KOPT-K1 (cell line): ENCODE data around the gene PRPF8.
"Not testable (repeated sequence)": the region's sequence is repeated elsewhere in the genome, so short reads cannot be mapped to it uniquely, and the experiment has no call there.

Experiments
- H3K27ac ChIP-seq: fragments of 200-600 bp; sonication (generic); 2 replicates; pipeline ENCODE4 v1.5.1; 2016; ENCODE audit warnings: antibody characterized with exemption, mild to moderate bottlenecking, low read depth, low read length; ENCODE audit not compliant: poor library complexity, severe bottlenecking
- H3K36me3 ChIP-seq: fragments of 200-600 bp; sonication (generic); 2 replicates; pipeline ENCODE4 v1.5.1; 2017; ENCODE audit warnings: antibody characterized with exemption, mild to moderate bottlenecking, low read length, moderate library complexity; ENCODE audit not compliant: insufficient read depth
- H3K9me3 ChIP-seq: fragments of 200-600 bp; sonication (generic); 2 replicates; pipeline ENCODE4 v1.5.1; 2017; ENCODE audit warnings: antibody characterized with exemption, low read length, mild to moderate bottlenecking; ENCODE audit not compliant: insufficient read depth, poor library complexity, severe bottlenecking

Gene PRPF8

GRCh38 chr17:1724351-1724868, 39.7 kb upstream of the PRPF8 start, which contains the start of gene WDR81:
Gene WDR81 (plus strand): TSS chr17:1724704. CDS start chr17:1724960, 256 bp downstream.
- Histone ChIP-seq H3K9me3 (no peaks in the 10 kb centered on the region), H3K27ac (peak within 1 kb of the TSS; percentile 82), H3K36me3 (peaks cover 21% of the 10 kb centered on the region; the same call in 1 of the 2 replicates)

- not testable (repeated sequence) for H3K9me3 ChIP-seq, H3K36me3 ChIP-seq
- peak overlapping the region; percentile 66 for H3K27ac ChIP-seq
Measured at GRCh38 chr17:1722022-1722421, 37.4 kb upstream of the PRPF8 start.

GRCh38 chr17:1720856-1721386, 36.3 kb upstream of the PRPF8 start:
- Histone ChIP-seq H3K36me3 (no peaks in the 10 kb centered on the region), H3K9me3 (no peaks in the 10 kb centered on the region), H3K27ac (no peak overlapping the region)

- no peaks in the 10 kb centered on the region for H3K36me3 ChIP-seq
- H3K9me3 ChIP-seq, result no peaks in the 10 kb centered on the region
- H3K27ac ChIP-seq, result peak overlapping the region; percentile 97
Measured at GRCh38 chr17:1718362-1719165, 33.9 kb upstream of the PRPF8 start.

DNA sequence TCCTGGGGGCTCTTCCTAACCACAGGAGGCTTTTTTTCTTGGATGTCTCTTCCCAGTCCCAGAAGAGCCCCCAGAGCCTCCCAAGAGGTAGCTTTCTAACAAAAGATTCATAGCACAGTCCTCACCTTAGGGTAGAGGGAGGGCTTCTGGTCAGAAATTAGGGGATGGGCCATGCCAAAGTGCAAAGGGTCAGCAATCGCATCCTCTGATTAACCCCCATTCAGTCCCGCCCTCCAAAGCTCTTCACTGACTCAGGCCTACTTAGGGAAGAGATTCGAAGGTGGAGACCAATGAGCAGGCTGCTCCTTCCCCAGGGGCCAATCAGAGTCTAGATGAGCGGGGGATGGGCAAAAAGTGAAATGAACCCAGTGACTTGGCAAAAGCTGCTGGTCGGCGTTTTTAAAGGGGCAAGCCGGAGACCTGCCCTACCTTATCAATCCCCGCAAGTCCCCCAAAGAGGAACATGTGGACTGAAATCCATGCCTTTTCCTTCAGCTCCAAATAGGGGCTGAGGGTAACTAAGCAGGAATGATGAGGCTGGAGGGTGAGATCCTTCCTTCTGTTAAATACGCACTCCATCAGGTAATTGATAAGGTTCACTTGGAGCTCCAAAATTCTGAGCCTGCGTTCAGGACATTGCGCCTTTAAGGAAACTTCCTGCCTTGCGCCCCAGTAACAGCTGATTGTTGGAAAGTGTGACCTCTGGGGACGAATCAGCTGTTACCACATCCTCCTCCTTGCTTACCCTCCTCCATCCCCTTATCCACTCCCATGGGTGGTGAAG, 32.4 kb upstream of the PRPF8 start:
- Histone ChIP-seq H3K27ac (peak overlapping the region; percentile 97), H3K36me3 (no peaks in the 10 kb centered on the region), H3K9me3 (no peaks in the 10 kb centered on the region)

DNA sequence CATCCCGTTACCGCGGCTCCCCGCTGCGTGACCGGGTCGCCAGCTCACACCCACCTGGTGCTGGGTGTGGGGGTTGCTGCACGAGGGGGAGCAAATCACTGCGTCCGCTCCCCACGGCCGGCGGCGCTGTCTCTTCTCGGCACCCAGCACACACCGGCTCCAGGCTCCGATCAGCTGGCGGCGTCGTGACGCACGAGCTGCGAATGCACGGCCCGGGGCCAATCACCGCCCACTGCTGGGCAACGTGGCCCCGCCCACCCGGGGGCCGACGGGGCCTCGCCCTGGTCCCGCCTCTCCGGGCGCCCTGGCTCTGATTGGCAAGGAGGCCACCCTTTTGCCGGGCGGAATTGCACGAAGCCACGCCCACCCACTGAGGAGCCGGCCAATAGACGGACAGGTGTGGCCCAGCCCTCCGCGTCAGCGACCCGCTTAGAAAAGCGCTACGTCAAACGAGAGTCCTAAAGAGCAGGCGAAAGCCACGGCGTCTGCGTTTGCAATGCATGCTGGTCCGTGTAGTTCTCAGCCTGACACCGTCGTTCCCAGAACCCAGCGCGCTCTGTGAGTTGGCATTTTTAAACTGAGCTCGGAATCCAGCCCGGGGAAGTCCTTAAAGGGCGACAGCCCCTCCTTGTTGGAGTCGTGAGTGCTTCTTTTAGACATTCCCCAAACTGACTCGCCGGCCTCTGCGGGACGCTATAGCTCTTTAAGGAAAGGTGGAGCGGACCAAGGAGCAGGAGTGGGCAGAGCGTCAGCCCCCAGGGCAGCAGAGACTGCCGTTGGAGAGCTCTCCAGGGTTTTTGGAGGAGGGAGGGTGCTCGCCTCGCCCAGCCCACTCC, 31.6 kb upstream of the PRPF8 start:
- Histone ChIP-seq H3K36me3 (no peaks in the 10 kb centered on the region), H3K27ac (peak overlapping the region; percentile 97), H3K9me3 (no peaks in the 10 kb centered on the region)

GRCh38 chr17:1715803-1716075, 31.1 kb upstream of the PRPF8 start:
- H3K27ac ChIP-seq, result no peak overlapping the region
- H3K9me3 ChIP-seq, result no peaks in the 10 kb centered on the region
- no peaks in the 10 kb centered on the region for H3K36me3 ChIP-seq

- Histone ChIP-seq H3K27ac (no peak overlapping the region), H3K9me3 (no peaks in the 10 kb centered on the region), H3K36me3 (no peaks in the 10 kb centered on the region)
Measured at GRCh38 chr17:1714980-1715802, 30.5 kb upstream of the PRPF8 start.

- Histone ChIP-seq H3K36me3 (no peaks in the 10 kb centered on the region), H3K27ac (no peak overlapping the region), H3K9me3 (no peaks in the 10 kb centered on the region)
Measured at GRCh38 chr17:1714427-1714979, 29.8 kb upstream of the PRPF8 start.

DNA sequence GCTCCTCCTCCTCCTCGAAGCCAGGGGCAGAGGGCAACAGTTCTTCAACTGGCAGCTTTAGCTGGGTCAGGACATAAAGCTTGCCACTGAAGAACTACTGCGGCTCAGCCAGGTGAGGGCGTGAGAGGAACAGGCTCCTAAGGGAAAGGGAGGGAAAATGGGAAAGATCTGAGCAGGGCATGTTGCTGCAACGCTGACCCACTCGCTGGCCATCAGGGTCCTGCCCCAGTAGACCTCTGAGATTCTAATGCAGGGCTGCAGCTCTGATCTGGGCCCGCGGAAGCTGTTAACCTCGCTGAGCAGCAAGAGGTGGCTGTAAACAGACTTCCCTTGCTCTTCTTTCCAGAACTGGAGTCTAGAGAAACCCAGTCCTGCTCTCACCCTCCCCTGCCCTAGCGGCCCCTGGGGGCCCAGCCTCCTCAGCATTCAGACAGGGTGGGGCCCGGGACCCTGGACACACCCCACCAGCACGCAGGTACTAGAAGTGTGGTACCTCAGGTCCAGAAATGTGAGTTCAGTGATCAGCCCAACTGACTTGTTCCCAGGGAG, 29.3 kb upstream of the PRPF8 start:
- no peaks in the 10 kb centered on the region for H3K9me3 ChIP-seq
- H3K27ac ChIP-seq, result no peak overlapping the region
- H3K36me3 ChIP-seq, result no peaks in the 10 kb centered on the region

DNA sequence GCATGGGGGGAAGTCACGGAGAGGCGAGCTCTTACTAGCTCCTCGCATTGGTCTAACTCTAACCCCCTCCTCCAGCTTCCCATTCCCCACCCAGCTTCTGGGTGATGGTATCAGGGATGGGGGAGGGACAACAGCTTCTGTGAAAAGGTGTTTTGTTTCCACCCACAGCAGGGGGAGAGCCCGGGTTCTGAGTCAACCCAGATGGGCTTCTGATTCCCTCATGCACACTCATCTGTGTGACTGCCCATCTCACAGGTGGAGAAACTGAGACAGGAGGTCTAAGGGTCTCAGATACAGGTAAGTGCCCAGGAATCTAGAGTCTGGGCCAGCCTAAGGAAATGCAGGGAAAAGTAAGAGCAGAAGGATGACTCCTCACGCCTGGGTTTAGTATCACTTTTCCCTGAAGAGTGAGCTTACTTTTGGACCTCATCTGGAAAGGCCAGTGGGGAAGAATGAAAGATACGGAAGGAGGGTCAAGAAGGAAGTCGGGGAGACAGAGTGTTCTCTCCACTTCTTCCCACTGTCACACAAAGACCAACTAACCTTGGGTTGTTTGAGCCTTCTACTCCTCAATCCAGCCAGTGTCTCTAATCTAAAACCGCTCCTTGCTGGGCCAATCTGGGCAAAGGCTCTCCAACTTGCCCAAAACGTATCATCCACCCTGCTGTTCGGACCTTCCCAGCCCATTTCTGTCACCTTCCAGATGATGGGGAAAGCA, 28.7 kb upstream of the PRPF8 start:
- Histone ChIP-seq H3K27ac (no peak overlapping the region), H3K9me3 (no peaks in the 10 kb centered on the region), H3K36me3 (no peaks in the 10 kb centered on the region)

- H3K36me3 ChIP-seq, result no peaks in the 10 kb centered on the region
- no peak overlapping the region for H3K27ac ChIP-seq
- H3K9me3 ChIP-seq, result no peaks in the 10 kb centered on the region
Measured at GRCh38 chr17:1712271-1712670, 27.6 kb upstream of the PRPF8 start.

DNA sequence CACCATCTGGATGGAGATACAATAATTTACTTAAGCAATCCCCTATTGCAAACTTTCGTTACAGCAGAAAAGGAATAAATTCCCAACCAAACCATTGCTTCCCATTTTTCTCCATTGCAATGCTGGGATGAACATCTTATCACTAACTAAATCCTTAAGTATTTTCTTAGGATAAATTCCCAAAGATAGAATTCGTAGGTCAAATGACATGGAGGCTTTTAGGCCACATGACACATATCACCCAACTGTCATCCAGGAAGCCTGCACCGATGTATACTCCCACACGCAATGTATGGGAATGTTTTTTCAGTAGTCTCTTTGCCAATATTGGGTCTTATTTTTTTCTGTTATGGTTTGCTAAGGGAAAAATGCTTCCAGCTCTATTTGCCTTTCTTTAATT, 27.1 kb upstream of the PRPF8 start:
- H3K9me3 ChIP-seq, result no peaks in the 10 kb centered on the region
- no peak overlapping the region for H3K27ac ChIP-seq
- H3K36me3 ChIP-seq, result no peaks in the 10 kb centered on the region
